GM12801 (cell line): ENCODE results near the gene LIMA1.

ENCODE experiments used
- CTCF ChIP-seq: IDR thresholded peaks from one replicate; pipeline ENCODE4 v1.5.1; 2011; ENCODE audit warnings: control low read depth; ENCODE audit not compliant: insufficient read length; ENCODE audit errors: extremely low read depth

Gene LIMA1

GRCh38 chr12:50283229-50283923 is at the start of gene LIMA1:
TSS of gene LIMA1 (minus strand) at chr12:50283520. CDS start at chr12:50248751, 34,769 bp downstream.
- no peak for TF ChIP-seq CTCF

GRCh38 chr12:50331745-50332144 is 48.4 kb upstream of the LIMA1 start:
- no peak for TF ChIP-seq CTCF

DNA sequence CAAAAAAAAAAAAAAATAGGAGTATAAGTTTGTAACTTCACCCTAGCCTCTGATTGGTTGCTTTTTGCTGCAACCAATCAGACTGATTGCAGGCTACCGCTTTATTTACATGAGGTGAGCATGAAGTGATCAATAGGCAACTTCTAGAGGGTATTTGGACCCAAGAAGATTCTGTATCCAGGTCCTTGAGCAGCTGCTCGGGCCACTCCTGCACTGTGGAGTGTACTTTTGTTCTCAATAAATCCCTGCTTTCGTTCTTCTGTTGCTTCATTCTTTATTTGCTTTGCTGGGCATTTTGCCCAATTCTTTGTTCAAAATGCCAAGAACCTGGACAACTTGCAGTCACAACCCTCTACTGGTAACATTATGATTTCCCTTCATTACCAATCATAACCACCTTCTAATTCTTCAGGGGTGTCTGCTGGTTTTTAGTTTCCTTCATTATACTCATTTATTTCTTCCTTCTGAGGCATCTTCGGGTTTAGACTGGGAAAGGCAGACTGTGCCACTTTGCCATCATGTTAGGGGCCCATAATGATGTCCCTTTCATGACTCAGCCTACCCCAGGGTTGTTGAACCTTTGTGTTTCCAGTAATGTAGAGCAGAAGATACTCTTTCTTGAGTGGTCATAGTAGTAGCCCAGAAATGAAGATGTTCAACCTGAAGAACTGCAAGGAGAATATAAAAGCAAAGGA is 43.4 kb upstream of the LIMA1 start:
- TF ChIP-seq CTCF, result no peak

DNA sequence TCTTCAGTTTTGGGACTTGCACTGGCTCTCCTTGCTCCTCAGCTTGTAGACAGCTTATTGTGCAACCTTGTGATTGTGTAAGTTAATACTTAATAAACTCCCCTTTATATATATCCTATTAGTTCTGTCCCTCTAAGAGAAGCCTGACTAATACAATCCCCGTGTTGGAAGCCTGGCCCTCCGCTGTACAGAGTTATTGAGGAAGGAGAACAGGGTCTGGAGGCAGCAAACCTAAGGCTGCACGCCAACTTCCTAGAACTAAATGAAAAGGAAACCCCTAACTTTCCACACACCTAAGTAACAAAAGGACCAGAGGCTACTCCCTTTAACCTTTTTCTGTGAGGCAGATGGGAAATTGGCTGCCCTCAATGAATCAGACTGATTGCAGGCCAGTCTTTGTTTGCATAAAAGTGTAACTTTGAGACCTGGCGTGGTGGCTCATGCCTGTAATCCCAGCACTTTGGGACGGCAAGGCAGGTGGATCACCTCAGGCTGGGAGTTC is 42.6 kb upstream of the LIMA1 start:
- TF ChIP-seq CTCF, result no peak

GRCh38 chr12:50322206-50322605 is 38.9 kb upstream of the LIMA1 start:
- no peak for TF ChIP-seq CTCF

GRCh38 chr12:50317203-50317602 is 33.9 kb upstream of the LIMA1 start:
- no peak for TF ChIP-seq CTCF

- no peak for TF ChIP-seq CTCF
Measured at GRCh38 chr12:50315803-50316202, 32.5 kb upstream of the LIMA1 start.
